ENCODE measurements around the gene TOMM70. TPM values are rescaled to one million over a fixed set of nuclear protein-coding genes. Genes with fewer than 3 reads are reported as not detected.

The TOMM70 gene
- total and polyA plus RNA-seq, 2 of the 13 experiments (the other 11 are each of a cell fraction or from before 2014, with no cell fraction given), result 27.0 to 77.2 TPM

DNA sequence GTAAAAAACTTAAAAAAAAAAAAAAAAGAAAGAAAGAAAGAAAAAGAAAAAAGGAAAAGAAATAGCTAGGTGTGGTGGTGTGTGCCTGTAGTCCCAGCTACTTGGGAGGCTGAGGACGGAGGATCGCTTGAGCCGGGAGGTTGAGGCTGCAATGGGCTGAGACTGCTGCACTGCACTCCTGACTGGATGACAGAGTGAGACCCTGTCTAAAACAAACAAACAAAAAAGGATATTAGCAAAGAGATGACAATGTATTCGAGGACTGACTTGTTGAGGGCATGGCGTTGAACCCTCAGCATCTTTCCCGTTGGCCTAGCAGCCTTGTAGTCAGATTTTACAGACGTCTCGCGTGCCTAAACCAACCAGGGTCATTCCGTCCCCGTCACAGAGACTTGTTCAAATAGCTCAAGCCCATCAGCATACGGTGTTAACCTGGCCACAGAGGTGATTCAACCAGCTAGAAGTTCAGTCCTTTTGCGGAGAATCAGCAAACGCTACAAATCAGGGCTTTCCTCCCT, 66.9 kb downstream of the TOMM70 start (continued):
- TF ChIP-seq, protein P1, sequence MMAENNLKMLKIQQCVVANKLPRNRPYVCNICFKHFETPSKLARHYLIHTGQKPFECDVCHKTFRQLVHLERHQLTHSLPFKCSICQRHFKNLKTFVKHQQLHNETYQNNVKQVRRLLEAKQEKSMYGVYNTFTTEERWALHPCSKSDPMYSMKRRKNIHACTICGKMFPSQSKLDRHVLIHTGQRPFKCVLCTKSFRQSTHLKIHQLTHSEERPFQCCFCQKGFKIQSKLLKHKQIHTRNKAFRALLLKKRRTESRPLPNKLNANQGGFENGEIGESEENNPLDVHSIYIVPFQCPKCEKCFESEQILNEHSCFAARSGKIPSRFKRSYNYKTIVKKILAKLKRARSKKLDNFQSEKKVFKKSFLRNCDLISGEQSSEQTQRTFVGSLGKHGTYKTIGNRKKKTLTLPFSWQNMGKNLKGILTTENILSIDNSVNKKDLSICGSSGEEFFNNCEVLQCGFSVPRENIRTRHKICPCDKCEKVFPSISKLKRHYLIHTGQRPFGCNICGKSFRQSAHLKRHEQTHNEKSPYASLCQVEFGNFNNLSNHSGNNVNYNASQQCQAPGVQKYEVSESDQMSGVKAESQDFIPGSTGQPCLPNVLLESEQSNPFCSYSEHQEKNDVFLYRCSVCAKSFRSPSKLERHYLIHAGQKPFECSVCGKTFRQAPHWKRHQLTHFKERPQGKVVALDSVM (CRISPR knock-in tag; IDR thresholded peaks at IDR 0.05), result peak; percentile 98
- TF ChIP-seq ONECUT2 (CRISPR knock-in tag; IDR thresholded peaks at IDR 0.05), result no peak
- no peak for TF ChIP-seq TAF15 (IDR thresholded peaks at IDR 0.05; ENCODE audit: low read depth, low read length, poor library complexity, severe bottlenecking)
- TF ChIP-seq ZNF619 (CRISPR knock-in tag; IDR thresholded peaks at IDR 0.05), result no peak
- TF ChIP-seq, protein P2, sequence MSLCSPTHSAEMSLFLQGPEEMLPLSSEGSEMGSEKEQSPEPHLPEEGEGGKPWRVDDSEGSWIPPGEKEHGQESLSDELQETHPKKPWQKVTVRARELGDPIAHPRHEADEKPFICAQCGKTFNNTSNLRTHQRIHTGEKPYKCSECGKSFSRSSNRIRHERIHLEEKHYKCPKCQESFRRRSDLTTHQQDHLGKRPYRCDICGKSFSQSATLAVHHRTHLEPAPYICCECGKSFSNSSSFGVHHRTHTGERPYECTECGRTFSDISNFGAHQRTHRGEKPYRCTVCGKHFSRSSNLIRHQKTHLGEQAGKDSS (CRISPR knock-in tag; IDR thresholded peaks at IDR 0.05; ENCODE audit: borderline replicate concordance, low read depth), result no peak
- TF ChIP-seq, protein P3, sequence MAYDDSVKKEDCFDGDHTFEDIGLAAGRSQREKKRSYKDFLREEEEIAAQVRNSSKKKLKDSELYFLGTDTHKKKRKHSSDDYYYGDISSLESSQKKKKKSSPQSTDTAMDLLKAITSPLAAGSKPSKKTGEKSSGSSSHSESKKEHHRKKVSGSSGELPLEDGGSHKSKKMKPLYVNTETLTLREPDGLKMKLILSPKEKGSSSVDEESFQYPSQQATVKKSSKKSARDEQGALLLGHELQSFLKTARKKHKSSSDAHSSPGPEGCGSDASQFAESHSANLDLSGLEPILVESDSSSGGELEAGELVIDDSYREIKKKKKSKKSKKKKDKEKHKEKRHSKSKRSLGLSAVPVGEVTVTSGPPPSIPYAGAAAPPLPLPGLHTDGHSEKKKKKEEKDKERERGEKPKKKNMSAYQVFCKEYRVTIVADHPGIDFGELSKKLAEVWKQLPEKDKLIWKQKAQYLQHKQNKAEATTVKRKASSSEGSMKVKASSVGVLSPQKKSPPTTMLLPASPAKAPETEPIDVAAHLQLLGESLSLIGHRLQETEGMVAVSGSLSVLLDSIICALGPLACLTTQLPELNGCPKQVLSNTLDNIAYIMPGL (CRISPR knock-in tag; IDR thresholded peaks at IDR 0.05; ENCODE audit: borderline replicate concordance in 1 of 2, low read depth in 1 of 2), result 0 out of 4 replicates have a peak, but pooled peaks of 1 of the 2 experiments have one; percentile 22
- TF ChIP-seq HOXA3 (CRISPR knock-in tag; IDR thresholded peaks at IDR 0.05), result no peak
- TF ChIP-seq NPAS2 (CRISPR knock-in tag; IDR thresholded peaks at IDR 0.05; ENCODE audit: borderline replicate concordance), result no peak
- TF ChIP-seq, protein P4, sequence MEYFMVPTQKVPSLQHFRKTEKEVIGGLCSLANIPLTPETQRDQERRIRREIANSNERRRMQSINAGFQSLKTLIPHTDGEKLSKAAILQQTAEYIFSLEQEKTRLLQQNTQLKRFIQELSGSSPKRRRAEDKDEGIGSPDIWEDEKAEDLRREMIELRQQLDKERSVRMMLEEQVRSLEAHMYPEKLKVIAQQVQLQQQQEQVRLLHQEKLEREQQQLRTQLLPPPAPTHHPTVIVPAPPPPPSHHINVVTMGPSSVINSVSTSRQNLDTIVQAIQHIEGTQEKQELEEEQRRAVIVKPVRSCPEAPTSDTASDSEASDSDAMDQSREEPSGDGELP (IDR thresholded peaks at IDR 0.05; ENCODE audit: borderline replicate concordance, low read depth), result no peak
- 0 out of 2 replicates have a peak, but pooled peaks have one; percentile 20 for TF ChIP-seq NKX3-1 (CRISPR knock-in tag; IDR thresholded peaks at IDR 0.05)
- no peak for TF ChIP-seq FLYWCH1 (CRISPR knock-in tag; IDR thresholded peaks at IDR 0.05)
- no peak for TF ChIP-seq ZBTB3 (CRISPR knock-in tag; IDR thresholded peaks at IDR 0.05; ENCODE audit: borderline replicate concordance, low read depth)
- TF ChIP-seq ZNF703 (CRISPR knock-in tag; IDR thresholded peaks at IDR 0.05; ENCODE audit: borderline replicate concordance), result peak; percentile 29; the same call in 1 of the 2 replicates
- TF ChIP-seq, protein P5, sequence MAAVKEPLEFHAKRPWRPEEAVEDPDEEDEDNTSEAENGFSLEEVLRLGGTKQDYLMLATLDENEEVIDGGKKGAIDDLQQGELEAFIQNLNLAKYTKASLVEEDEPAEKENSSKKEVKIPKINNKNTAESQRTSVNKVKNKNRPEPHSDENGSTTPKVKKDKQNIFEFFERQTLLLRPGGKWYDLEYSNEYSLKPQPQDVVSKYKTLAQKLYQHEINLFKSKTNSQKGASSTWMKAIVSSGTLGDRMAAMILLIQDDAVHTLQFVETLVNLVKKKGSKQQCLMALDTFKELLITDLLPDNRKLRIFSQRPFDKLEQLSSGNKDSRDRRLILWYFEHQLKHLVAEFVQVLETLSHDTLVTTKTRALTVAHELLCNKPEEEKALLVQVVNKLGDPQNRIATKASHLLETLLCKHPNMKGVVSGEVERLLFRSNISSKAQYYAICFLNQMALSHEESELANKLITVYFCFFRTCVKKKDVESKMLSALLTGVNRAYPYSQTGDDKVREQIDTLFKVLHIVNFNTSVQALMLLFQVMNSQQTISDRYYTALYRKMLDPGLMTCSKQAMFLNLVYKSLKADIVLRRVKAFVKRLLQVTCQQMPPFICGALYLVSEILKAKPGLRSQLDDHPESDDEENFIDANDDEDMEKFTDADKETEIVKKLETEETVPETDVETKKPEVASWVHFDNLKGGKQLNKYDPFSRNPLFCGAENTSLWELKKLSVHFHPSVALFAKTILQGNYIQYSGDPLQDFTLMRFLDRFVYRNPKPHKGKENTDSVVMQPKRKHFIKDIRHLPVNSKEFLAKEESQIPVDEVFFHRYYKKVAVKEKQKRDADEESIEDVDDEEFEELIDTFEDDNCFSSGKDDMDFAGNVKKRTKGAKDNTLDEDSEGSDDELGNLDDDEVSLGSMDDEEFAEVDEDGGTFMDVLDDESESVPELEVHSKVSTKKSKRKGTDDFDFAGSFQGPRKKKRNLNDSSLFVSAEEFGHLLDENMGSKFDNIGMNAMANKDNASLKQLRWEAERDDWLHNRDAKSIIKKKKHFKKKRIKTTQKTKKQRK (IDR thresholded peaks at IDR 0.05; ENCODE audit: low read length), result no peak
- TF ChIP-seq, protein P6, sequence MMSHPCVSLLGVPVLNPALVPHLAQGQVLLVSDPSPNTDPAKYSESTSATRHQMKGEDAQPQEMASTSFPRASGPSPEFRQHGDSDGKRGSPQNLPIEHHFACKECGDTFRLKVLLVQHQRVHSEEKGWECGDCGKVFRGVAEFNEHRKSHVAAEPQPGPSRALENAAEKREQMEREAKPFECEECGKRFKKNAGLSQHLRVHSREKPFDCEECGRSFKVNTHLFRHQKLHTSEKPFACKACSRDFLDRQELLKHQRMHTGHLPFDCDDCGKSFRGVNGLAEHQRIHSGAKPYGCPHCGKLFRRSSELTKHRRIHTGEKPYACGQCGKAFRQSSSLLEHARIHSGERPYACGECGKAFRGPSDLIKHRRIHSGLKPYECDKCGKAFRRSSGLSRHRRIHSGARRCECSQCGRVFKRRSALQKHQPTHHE (CRISPR knock-in tag; IDR thresholded peaks at IDR 0.05; ENCODE audit: borderline replicate concordance), result no peak
- TF ChIP-seq ATF1 (CRISPR knock-in tag; IDR thresholded peaks at IDR 0.05), result no peak
- no peak for TF ChIP-seq SNRNP70 (IDR thresholded peaks at IDR 0.05; ENCODE audit: low read depth, low read length)
- no peak for TF ChIP-seq PAX8 (CRISPR knock-in tag; IDR thresholded peaks at IDR 0.05; ENCODE audit: borderline replicate concordance)
